NCI-H82 (cell line): ENCODE measurements around the gene IGF1R.

Source experiments
- DNase-seq: peaks from one replicate; lab custom pipeline; 2025; lab: John Stamatoyannopoulos, UW

The IGF1R gene

DNA sequence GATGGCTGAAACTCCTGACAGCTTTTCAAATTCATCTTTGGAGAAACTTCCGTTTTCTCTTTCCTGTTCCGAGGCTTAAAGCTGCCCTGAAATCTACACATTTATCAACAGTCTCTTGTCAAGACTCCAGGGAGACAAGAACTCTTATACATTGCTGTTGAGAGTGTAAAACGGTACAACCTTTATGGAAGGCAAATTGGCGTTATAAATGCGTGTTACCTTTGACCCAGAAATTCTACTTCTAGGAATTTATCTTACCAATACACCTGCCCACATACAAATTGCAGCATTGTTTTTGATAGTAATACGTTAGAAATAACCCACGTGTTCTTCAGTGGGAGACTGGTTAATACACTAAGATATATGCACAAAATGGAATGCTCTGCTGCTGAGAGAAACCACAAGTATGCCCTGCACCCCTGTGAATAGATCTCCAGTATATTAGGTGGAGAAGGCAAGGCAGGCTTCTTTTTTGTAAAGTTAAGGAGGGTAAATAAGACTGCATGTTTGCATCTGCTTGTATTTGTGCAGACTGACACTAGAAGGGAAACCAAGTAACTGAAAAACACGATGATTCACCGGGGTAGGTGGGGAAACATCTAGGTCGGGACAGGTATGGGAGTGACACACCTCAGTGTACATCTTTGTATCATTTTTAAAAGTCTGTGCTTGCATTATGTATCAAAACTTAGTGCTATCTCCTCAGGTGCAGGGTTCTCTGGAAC lies 97.5 kb downstream of the IGF1R start:
- no peak for DNase-seq

DNA sequence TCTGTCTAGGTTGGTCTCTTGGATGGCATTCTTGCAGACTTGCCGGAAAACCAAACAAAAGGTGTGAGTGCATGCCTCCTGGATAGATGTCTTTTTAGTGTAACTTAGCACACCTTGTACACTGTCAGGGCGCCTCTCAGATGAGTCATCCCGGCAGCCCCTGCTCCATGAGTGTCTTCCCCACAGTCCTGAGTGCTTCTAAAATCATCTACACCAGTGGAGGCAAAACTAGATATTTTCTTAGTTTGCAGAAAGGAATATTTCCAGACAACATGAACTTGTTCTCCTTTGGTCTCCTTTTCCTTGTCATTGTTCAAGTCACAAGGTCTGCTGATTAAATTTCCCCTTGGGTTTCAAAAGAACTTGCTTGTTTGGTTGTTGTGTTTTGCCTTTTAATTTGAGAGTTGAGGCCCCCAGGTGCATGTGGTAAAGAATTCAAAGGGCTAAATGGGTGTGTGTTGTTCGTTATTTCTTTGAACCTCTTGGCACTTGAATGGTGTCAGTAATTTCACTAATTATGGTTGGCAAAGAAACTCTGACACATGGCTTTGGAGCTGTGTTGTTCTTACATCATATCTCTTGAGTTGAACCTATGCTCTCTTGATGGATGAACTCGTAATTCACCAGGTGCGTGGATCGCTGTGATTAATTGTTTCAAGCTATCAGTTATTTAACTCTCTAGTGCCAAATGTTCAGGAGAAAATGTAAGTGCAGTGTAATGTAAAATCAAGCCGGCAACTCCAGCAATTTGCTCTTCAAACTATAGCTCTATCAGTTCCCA lies 98.2 kb downstream of the IGF1R start:
- no peak for DNase-seq

DNA sequence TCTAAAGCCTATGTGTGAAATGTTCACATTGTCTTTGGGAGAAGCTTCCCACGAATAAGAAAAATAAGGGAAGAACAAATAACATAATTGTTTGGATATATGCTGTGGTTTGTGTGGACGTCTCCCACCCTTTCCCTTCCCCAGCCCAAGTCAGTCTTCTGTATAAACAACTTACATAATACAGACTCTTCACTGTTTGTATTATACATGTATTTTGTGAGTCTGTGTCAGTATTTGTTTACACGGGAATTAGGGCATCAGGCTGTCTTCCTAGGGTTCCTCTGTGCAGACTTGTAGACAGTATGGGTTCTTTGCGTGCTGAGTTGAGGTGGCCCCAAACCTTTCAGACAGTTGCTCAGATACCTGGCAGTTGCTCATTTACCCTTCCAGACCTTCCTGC lies 103.4 kb downstream of the IGF1R start:
- no peak for DNase-seq

DNA sequence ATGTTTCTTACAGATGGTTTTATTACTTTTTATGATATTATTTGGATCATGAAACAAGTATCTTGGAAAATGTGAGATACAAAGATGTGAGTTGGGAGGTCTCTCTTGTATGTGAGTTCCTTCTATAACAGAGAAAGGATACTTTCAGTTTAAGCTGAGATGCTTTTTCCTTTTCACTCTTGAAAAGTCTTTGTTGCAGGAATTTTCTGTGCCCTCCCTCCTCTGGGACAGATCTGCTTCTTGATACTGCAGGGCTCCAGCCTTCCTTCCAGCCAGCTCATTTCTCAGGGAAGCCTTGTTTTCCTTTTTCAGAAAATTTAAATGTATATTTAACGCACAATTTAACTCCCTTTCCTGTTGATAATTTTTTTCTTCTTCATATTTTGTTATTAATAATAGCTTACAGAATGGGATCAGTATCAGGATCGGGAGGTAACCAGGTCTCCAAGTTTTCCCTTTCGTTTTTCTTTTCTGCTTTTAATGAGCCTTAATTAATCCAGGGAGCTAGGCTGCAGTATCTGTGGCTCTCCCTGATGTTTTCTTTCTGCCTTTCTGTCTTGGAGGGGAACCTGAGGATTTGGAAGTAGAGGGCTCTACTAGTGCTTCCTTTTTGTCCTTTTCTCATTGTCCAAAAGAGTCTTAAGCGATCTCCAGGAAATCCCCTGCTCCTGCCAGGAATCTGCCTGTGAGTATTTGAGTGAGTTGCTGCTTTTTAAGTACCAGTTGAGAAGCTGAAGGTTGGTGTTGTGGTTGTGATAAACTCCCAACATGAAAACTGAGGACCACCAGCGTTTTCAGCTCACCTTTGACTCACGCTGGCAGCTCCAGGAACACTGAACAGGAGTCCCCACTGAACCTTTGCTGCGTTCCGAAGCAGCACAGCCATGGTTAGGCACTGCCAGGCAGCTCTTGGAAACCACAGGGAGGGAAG lies 105.7 kb downstream of the IGF1R start:
- DNase-seq, result no peak

DNA sequence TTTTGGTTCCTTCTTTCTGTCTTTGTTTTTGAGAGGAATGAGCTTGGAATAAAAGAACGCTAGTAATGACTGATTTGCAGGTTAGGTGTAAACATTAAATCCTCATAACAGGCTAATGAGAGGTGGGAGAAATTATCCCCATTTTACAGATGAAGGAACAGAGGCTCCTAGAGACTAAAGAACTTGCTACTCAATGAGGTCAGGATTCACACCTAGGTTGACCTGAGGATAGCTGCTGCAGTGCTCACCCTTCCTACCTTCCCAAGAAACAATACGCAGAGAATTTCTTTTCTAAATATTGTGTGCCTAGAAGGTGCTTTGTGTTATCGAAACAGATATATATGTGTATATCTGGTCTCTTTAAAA lies 106.3 kb downstream of the IGF1R start:
- no peak for DNase-seq

DNA sequence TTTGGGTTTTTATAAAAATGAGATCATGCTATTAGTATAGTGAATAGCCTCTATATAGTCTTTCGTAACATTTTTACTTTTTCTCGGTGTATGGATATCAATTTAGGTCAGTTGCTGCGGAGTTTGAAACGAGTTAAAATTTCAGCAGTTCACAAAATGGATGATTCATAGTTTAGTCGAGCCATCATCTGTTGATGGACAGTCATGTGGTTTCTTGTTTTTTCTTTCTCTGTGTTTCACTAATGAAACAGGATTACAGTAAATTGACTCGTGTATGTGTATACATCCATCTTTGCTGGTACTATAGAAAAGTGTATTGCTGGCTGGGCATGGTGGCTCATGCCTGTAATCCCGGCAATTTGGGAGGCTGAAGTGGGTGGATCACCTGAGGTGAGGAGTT lies 106.8 kb downstream of the IGF1R start:
- no peak for DNase-seq

DNA sequence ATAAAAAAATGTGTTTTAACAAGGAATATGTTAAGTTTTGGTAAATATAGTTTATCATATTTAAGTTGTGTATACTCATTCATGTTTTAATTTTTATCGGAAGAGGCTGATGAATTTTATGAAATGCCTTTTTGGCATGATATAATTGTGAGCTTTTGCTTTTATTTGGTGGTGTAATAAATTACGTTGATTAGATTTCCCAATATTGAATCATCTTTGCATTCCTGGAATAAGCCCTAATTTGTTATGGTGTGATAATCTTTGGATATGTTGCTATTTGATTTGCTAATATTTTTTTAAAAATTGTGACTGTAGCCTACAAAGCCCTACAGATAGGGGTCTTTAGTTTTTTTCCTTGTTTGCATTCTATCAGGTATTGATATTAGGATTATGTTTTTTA lies 107.4 kb downstream of the IGF1R start:
- DNase-seq, result no peak

DNA sequence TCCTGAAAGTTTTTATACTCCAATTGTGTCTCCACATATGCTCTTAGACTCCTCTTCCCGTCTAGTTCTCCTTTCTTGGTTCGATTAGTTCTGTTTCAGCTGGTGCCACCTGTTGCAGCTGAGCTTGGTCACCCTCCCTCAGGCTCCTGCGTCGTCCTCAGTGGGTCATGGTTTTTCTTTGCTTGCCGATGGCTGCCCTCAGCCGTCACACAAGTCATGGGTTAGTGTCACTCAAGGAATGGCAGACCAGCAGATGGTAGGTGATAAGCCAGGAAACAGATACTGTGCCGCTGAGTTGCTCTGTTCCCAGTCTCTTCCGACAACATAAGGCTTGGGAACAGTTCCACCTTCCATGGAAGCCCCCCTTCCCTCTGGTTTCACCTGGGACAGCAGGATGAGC lies 109.9 kb downstream of the IGF1R start:
- peak; percentile 72 for DNase-seq

DNA sequence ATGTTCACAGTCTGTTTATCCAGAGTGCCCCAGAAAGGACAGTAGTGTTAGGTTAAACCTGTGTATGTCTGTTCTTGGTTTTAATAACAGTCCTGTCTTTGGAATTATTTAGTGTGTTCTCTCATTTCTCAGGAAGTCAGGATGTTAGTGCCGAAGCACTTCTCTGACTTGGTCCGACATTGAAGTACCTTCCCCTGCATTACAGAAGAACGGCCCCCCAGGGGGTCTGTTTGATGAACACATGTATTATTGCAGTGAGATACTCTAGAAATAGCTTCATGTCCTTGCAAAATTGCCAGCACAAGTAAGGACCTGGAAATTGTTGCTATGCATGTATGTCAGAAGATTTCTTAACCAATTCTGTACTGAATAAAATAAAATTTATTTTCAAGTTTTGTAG lies 110.9 kb downstream of the IGF1R start:
- DNase-seq, result no peak

DNA sequence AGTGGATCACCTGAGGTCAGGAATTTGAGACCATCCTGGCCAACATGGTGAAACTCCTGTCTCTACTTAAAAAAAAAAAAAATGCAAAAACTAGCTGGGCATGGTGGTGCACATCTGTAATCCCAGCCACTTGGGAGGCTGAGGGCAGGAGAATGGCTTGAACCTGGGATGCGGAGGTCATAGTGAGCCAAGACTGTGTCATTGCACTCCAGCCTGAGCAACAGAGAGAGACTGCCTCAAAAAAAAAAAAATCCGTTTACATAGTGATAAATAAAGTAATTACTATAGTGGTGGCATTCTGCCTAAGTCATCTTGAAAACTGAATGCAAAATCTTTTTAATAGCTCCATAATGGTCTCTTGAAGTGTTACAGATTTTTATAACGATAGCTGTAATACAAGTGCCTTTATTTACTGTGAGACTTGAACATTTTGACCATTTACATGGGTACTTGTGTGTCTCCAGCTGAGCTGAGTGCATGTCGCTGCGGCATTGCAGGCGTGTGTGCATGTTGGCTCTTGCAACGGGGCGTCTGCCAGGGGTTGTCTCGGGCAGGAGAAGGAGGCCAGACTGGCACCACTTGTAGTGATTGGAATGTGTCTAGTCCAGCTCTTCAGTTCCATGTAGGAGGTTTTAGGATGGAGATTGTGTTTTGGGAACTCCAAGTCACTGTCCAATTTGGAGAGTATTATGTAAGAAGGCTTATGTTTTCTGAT lies 111.9 kb downstream of the IGF1R start:
- no peak for DNase-seq

DNA sequence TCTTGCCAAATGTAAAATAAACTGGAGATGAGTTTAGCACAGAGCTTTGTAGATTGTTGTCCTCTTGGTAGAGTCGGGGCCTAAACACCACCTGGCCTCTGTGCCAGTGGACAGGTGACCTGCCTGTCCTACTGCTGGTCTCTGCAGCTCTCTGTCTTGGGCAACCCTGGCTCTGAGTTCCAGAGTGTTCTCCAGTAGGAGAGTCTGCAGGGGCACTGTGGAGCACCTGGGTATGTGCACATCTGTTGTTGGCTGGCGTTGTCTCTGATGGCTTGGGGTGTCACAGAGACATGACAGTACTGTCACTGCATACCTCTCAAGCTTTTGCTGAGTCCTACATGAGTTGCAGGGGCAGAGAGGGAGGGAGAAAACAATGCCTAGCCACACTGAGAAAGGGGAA lies 112.6 kb downstream of the IGF1R start:
- DNase-seq, result no peak

DNA sequence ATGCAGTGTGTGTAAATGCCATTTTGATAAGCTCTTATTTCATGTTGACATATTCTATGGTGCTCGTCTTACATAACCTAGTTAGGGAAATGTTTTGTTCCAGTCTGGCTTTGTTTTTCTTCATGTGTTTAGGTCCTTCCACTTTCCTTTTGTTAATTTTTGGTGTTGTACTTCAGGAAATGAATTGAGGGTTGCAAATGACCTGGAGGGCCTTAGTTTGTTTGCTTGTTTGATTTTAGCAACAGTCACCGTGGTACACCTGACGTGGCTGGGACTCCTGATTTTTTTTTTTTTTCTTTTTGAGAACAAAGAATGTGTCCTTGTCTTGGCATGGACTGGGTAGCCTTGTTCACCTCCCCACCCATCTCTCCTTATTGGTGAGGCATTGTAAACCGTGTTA lies 114.8 kb downstream of the IGF1R start:
- DNase-seq, result no peak

DNA sequence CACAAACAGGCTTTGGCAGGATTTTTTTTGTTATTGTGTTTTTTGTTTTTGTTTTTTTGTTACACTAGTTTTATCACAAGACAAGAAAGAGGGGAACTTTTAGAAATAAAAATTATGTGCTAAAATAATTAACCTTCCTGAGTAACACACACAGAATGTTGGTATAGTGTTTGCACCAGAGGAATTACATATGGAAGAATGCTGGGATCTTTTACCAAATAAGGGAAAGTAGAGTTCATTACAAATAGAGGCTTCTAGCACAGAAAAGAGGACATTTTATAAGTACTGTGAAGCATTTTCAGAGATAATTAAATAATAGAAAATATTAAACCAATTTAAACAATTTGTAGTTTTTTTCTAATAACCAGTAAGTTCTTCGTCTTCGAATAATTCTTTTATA lies 116.0 kb downstream of the IGF1R start:
- DNase-seq, result no peak

DNA sequence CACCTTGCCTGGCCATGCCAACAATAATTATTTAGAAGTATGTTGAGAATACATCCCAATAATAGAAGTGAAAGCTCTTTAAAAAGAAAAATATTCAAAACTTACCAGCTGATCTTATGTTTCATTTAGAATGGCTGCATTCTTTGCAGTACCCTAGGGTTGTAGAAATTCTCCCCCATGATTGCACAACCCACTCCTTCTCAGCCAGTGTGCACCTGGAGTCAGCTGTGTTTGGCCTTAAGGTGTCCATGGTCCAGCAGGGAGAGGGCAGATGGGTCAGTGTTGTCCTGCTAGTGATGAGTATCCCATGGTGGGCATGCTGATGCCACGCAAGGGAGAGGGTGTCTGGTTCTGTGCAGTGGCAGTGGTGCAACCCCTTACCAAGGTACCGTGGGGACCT lies 117.3 kb downstream of the IGF1R start:
- DNase-seq, result no peak

DNA sequence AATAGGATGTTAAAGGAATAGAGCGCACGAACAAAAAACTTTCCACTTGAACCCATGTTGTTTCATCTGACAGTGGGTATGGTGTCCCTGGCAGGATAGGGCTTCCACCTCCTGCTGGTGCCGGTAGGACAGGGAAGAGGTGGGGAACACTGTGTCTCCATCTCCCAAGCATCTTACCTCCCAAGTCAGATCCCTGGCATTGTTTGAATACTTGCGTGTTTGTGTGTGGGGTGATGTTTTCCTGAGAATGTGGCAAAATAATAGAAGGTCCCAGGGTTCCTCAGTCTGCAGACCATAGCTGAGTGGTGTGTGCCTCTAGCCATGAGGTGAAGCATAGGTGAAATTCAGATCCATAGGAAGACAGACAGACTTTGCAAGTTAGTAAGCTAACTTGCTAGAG lies 119.4 kb downstream of the IGF1R start:
- no peak for DNase-seq

DNA sequence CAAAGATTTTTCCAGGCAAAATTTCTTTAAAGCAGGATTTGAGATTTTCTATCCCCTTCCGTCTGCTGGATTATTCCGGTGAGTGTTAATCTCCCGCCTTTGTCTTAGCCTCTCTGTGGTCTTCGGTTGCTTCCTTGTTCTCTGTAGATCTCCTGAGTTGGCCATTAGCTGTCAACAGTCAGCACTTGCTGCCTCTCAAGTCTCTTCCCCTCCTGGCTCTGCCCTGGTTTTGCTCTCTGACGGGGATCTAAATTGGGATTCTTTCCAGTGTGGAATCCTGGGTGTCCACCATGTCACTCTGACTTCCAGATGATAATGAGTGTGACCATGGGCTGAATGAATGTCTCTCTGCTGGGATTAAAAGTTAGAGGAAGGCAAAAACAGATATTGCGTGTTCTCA lies 121.5 kb downstream of the IGF1R start:
- no peak for DNase-seq

DNA sequence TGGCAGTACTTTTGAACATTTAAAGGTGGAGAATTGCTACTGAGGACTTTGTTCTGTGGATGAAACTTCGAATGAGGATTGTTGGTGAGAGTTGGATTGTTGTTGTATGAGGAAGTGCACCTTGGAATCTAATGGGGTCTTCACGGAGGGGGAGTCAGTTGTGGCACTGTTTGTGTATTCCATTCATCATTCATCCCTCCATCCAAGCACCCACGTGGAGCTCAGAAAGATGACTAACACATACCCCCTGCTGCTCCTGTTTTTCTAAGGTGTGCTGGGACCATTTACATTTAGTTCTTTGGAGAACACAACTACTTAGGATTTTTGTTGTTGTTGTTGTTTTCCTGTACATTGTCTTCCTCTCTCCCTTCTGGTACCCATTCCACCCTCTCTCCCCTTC lies 122.6 kb downstream of the IGF1R start:
- DNase-seq, result no peak

DNA sequence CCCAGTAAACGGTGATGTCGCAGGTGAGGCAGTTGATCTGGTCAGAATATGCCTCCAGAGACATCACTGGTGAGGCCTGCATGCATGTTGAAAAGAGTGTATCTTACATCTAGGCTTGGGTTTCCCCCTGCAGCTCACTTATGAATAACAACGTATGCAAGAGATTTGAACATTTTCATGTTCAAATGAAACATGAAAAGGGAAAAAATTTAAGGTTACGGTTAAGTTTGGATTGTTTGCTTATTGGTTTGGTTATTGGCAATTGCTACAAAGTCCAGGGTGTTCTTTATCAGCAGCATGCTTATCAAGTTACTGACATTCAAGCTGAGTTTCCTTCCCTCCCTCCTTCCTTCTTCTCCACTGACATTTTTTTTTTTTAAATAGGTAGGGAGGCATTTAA lies 123.2 kb downstream of the IGF1R start:
- DNase-seq, result no peak

DNA sequence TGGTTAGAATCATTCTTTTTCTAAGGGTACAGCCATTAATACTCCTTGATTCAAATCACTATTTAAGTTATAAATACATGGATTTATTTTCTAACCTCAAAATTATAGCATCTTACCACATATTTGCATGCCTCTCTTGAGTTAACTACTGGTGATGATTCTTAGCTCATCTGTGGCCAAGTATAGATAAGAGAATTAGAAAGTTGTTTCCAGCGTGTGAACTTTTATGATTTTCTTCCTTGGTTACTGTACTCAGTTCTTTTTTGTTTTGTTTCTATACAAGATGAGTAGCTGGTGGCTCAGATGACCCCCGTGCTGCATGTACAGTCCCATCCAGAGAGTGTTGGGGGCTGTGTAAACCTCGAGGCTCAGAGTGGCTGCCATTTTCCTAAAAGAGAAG lies 124.6 kb downstream of the IGF1R start:
- DNase-seq, result no peak

DNA sequence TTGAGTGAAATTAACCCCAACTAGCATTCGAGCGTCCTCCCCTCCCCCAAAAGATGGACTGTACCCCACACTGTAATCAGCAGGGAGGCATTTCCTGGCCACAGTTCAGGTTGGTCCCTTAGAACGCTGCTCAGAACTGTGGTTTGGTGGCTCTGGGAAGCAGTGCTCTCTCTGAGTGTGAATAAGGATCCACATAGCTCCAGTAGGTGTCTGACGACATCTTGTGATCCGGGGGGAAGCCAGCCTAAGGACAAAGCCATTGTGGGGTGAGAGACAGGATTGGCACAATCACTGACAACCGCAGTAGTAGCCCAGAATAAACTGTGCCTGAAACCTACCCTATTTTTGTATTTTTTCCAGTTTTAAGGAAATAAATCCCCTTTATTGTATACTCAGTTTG lies 125.3 kb downstream of the IGF1R start:
- no peak for DNase-seq

DNA sequence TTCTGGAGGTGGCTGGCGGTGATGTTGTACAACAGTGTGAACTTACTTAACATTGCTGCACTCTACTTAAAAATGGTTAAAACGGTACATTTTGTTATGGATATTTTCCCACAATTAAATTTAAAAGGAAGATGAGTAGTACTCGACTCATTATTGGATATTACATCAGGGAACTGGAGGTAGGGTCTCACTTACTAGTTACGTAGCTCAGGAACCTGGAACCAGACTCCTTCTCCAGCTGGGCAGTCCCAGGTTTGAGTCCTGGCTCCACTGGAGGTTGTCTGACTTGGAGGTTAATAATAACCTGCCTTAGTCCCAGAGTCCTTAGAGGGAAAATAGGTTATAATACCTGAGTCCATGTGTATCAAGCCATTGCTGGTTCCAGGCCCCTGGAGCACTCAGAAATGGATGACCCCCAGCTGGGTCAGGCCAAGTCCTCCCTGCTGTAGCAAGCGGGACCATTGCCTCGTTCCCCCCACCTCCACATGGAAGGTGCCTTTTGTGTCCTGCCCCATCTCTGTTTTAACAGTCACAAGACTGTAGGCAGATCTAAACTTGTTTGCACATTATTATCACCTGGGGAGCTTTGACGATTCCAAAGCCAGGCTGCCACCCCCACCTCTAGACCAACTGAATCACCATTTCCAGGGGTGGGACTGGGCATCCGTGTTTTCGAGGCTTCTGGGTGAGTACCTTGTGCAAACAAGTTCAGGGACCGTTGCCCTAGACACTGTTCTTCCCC lies 126.6 kb downstream of the IGF1R start:
- DNase-seq, result no peak
